HepG2 (cell line): ENCODE results near the gene KCNMA1. TPM values are rescaled to one million over a fixed set of nuclear protein-coding genes. Genes with fewer than 3 reads are reported as not detected.

Source experiments
- ATAC-seq: fragments of 200-7000 bp; cut with Tn5 transposase; 3 replicates; pipeline ENCODE4 v1.9.1; 2020; ENCODE audit warnings: mild to moderate bottlenecking, moderate library complexity
- BruUV-seq: library from RNA; stranded (reverse); fragments of 400-500 nt; replicated peaks from 2 replicates; lab custom pipeline; 2021; lab: Mats Ljungman, UMichigan
- CTCF ChIA-PET: fragments of 300-600 bp; formaldehyde crosslinking; extraction: SDS; loops from one replicate; lab custom pipeline; 2021; ENCODE audit warnings: low total read pairs, inconsistent platforms, low intra/inter-chr PET ratio; lab: Yijun Ruan, JAX
- POLR2A ChIA-PET: fragments of 350-600 bp; sonication (Branson Sonifier 250); formaldehyde crosslinking; loops from one replicate; lab custom pipeline; 2020; ENCODE audit warnings: antibody characterized with exemption, inconsistent platforms; lab: Yijun Ruan, JAX
- DNase-seq: peaks from one replicate; pipeline ENCODE4 v3.0.0-alpha.2; 2015; ENCODE audit warnings: low spot score
- FAIRE-seq: peaks from 3 replicates; lab custom pipeline; 2011; peaks lifted over from hg19 to GRCh38; lab: Jason Lieb, UNC
- H2AFZ ChIP-seq: one replicate; pipeline ENCODE4 v1.6.1; 2011; ENCODE audit warnings: low read length, inconsistent platforms
- H3K27ac ChIP-seq: fragments of 300-600 bp; 3 replicates; pipeline ENCODE4 v1.8.0; 2011; ENCODE audit warnings: mixed run types, mild to moderate bottlenecking, mixed read lengths, low read length, inconsistent platforms; ENCODE audit not compliant: insufficient read depth; ENCODE audit errors: extremely low read length
- H3K27me3 ChIP-seq, 2 experiments: fragments of 200-600 bp in 1 of 2; 2 replicates in 1 of 2; 3 replicates in 1 of 2; pipeline versions ENCODE4 v1.6.0 to v1.8.0; 2011; ENCODE audit warnings: low read length in 2 of 2, mild to moderate bottlenecking in 2 of 2, moderate library complexity in 2 of 2, inconsistent platforms in 1 of 2; ENCODE audit not compliant: insufficient read depth in 2 of 2, control insufficient read depth in 1 of 2
- H3K36me3 ChIP-seq, 2 experiments: fragments of 200-600 bp in 1 of 2; replicated peaks in 1 of 2; 2 replicates in 1 of 2; 3 replicates in 1 of 2; pipeline versions ENCODE4 v1.5.1 to v1.8.0; 2011; ENCODE audit warnings: low read length in 2 of 2, inconsistent platforms in 1 of 2; ENCODE audit not compliant: insufficient read depth in 2 of 2, control insufficient read depth in 1 of 2
- H3K4me1 ChIP-seq: 2 replicates; pipeline ENCODE4 v1.5.1; 2012; ENCODE audit warnings: low read length, inconsistent platforms; ENCODE audit not compliant: insufficient read depth
- H3K4me2 ChIP-seq: 2 replicates; pipeline ENCODE4 v1.6.0; 2011; ENCODE audit warnings: low read depth, low read length, inconsistent platforms
- H3K4me3 ChIP-seq, 3 experiments: fragments of 200-600 bp in 1 of 3; sonication (generic), shearing (Covaris generic) in 1 of 3; replicated peaks in 1 of 3; 2 replicates each; pipeline ENCODE4 v1.5.1; 2011 to 2016; ENCODE audit warnings: low read length in 3 of 3, inconsistent platforms in 2 of 3, low read depth in 2 of 3, mild to moderate bottlenecking in 2 of 3, control low read depth in 1 of 3, mixed read lengths in 1 of 3; ENCODE audit not compliant: insufficient read depth in 1 of 3
- H3K79me2 ChIP-seq: one replicate; pipeline ENCODE4 v1.6.1; 2011; ENCODE audit warnings: low read length, inconsistent platforms; ENCODE audit not compliant: insufficient read depth
- H3K9ac ChIP-seq: 2 replicates; pipeline ENCODE4 v1.6.0; 2011; ENCODE audit warnings: mild to moderate bottlenecking, low read depth, low read length, inconsistent platforms; ENCODE audit not compliant: insufficient read depth
- H3K9me3 ChIP-seq: 2 replicates; pipeline ENCODE4 v1.5.1; 2012; ENCODE audit warnings: mild to moderate bottlenecking, low read length
- H4K20me1 ChIP-seq: 2 replicates; pipeline ENCODE4 v1.6.0; 2011; ENCODE audit warnings: inconsistent platforms, mild to moderate bottlenecking, low read length, moderate library complexity; ENCODE audit not compliant: insufficient read depth
- EHMT2 ChIP-seq: fragments of 200-600 bp; sonication (generic); IDR thresholded peaks from 2 replicates; pipeline ENCODE4 v1.7.0; 2017; ENCODE audit warnings: antibody characterized with exemption, low read depth, low read length, borderline replicate concordance
- GTF2F1 ChIP-seq: fragments of 150-350 bp; IDR thresholded peaks from 2 replicates; pipeline ENCODE4 v1.6.1; 2014; ENCODE audit warnings: low read length
- MAFF ChIP-seq: IDR thresholded peaks from 2 replicates; pipeline ENCODE4 v1.6.1; 2011; ENCODE audit warnings: low read depth, low read length, improper control_type of control experiment
- MAFK ChIP-seq, 2 experiments: IDR thresholded peaks in 1 of 2; conservative IDR thresholded peaks in 1 of 2; 2 replicates each; pipeline ENCODE4 v1.6.1; 2011; ENCODE audit warnings: improper control_type of control experiment in 2 of 2, low read length in 2 of 2
- NFE2L2 ChIP-seq: fragments of 150-350 bp; IDR thresholded peaks from 2 replicates; pipeline ENCODE4 v1.6.1; 2014; ENCODE audit warnings: low read length
- POLR2G ChIP-seq: fragments of 200-400 bp; formaldehyde crosslinking; IDR thresholded peaks from 2 replicates; pipeline ENCODE4 v1.6.1; 2018; ENCODE audit warnings: mild to moderate bottlenecking, low read depth, low read length, moderate library complexity
- RFXAP ChIP-seq: sonication (generic); formaldehyde crosslinking; IDR thresholded peaks from 2 replicates; pipeline ENCODE4 v1.4.0; 2020; ENCODE audit warnings: missing genetic modification reagents, borderline replicate concordance
- SMAD9 ChIP-seq: sonication (generic); formaldehyde crosslinking; IDR thresholded peaks from 2 replicates; pipeline ENCODE4 v1.5.1; 2020; ENCODE audit warnings: mild to moderate bottlenecking, missing genetic modification reagents
- THYN1 ChIP-seq: sonication (generic); formaldehyde crosslinking; IDR thresholded peaks from 2 replicates; pipeline ENCODE4 v1.8.1; 2023; ENCODE audit warnings: low read depth, mild to moderate bottlenecking, moderate library complexity, missing genetic modification reagents, borderline replicate concordance
- ZBTB1 ChIP-seq: sonication (generic); formaldehyde crosslinking; IDR thresholded peaks from 2 replicates; pipeline ENCODE4 v1.4.0; 2020; ENCODE audit warnings: missing genetic modification reagents, borderline replicate concordance
- ZBTB21 ChIP-seq: sonication (generic); formaldehyde crosslinking; IDR thresholded peaks from 2 replicates; pipeline ENCODE4 v1.4.0; 2020; ENCODE audit warnings: missing genetic modification reagents
- ZFP36L1 ChIP-seq: sonication (generic); formaldehyde crosslinking; IDR thresholded peaks from 2 replicates; pipeline ENCODE4 v1.8.0; 2022; ENCODE audit warnings: mild to moderate bottlenecking, missing genetic modification reagents, moderate library complexity
- ZKSCAN8 ChIP-seq: IDR thresholded peaks from 2 replicates; pipeline ENCODE4 v1.6.1; 2016; ENCODE audit warnings: borderline replicate concordance, missing genetic modification reagents, missing compliant biosample characterization
- ZNF3 ChIP-seq: IDR thresholded peaks from 2 replicates; pipeline ENCODE4 v1.7.0; 2017; ENCODE audit warnings: inconsistent platforms
- ZNF431 ChIP-seq: sonication (generic); formaldehyde crosslinking; IDR thresholded peaks from 2 replicates; pipeline ENCODE4 v1.9.0; 2022; ENCODE audit warnings: missing genetic modification reagents, low read depth, mild to moderate bottlenecking, borderline replicate concordance
- ZNF703 ChIP-seq: sonication (generic); formaldehyde crosslinking; IDR thresholded peaks from 2 replicates; pipeline ENCODE4 v1.5.1; 2020; ENCODE audit warnings: missing genetic modification reagents, mild to moderate bottlenecking, moderate library complexity, borderline replicate concordance
- WGBS: methylation state at CpG from one replicate; pipeline ENCODE4 v1.1.6; 2017; ENCODE audit warnings: low lambda C conversion rate; 5-methylcytosine and 5-hydroxymethylcytosine counted together
- in situ Hi-C: cut with HindIII; loops from 2 replicates; pipeline ENCODE4 v1.10.0; 2017; ENCODE audit warnings: low pct_unique_long_range_greater_than_20kb; ENCODE audit not compliant: extremely low pct_ligation_motif_present
- intact Hi-C: fragments of 100-400 bp; cut with micrococcal nuclease; formaldehyde crosslinking; loops from one replicate; pipeline ENCODE4 v1.10.0; 2022; ENCODE audit not compliant: unreplicated experiment
- polyA plus RNA-seq, 8 experiments: library from polyadenylated mRNA; depleted of rRNA in 3 of 8; stranded (reverse) in 7 of 8; unstranded in 1 of 8; fragments of >200 nt; fragmentation: Illumina TruSeq in 4 of 8; extraction: Trizol in 4 of 8; gene quantifications; 2 replicates each; pipeline versions ENCODE4 v1.2.1 to v1.2.3, GENCODE V29; 2011 to 2016; ENCODE audit warnings: low read depth in 4 of 8, missing spikeins in 1 of 8, mixed read lengths in 1 of 8; ENCODE audit not compliant: insufficient read depth in 1 of 8
- total RNA-seq, 5 experiments: library from RNA; depleted of rRNA; stranded (reverse); fragments of >200 nt; fragmentation: Illumina TruSeq; extraction: Trizol; gene quantifications; 2 replicates each; pipeline ENCODE4 v1.2.3, GENCODE V29; 2016; ENCODE audit warnings: low read depth in 1 of 5

KCNMA1 gene
- total and polyA plus RNA-seq, 2 of the 13 experiments (the other 11 are each of a cell fraction or from before 2014, with no cell fraction given), result 0.02 TPM; not detected in 1

DNA sequence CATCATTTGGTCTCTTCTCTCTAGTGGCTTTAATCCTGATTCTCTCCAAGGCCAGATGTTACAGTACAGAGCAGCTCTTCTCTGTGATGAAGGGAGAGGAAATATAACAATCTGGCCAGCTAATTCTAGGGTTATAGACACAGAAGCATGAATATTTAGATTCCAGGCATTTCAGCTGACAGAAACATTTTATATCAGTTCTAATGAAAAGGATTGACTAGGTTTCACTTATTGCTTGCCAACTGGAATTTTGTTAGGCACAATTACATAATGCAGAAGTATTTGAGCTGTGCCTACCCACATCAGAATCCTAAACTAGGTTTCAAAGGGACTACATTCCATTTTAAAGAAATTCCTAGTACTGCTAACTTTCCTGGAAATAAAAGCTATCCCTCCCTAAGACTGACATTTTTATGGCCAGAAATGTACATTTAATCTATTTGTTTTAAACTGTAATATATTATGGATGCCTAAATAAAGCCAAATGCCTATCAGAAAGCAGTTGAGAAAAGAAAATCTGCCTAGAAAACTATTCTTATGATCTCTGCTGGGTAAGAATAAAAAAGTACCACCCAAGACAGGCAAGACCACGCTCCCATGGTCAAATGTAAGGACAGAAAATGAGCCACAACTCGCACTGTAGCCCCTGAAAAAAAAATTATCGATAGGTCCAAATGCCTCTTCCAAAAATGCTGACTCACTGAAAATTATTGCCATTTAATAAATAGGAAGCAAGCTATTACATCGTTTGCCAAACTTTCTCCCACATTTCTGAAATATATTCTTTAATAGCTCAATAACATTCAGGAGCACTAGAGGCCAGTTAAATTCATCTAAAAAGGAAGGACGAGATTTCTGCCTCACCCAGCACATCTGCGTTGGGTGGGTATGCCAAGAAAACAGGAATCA, 498.1 kb downstream of the KCNMA1 start:
- intact Hi-C loops, result no loop called here
- Histone ChIP-seq H3K4me1 (no peaks in the 10 kb centered on the region), H3K4me3 (no peak overlapping the region)
- POLR2A ChIA-PET, result no interaction called here
- DNase-seq, result no peak
- FAIRE-seq, result no peak
- peak; percentile 95 for TF ChIP-seq MAFF
- TF ChIP-seq ZBTB21 (CRISPR knock-in tag), result no peak
- TF ChIP-seq NFE2L2, result peak; percentile 67; the same call in 1 of the 2 replicates
- TF ChIP-seq MAFK (conservative IDR thresholded peaks at IDR 0.05 in 1 of 2, IDR thresholded peaks at IDR 0.05 in 1 of 2; ENCODE audit: low read length in 2 of 2), result peak; percentile 95 to 96
- TF ChIP-seq, all 625 proteins: peak for 3
- BruUV-seq, result no TSS peak
- H3K27me3 ChIP-seq, result peaks cover 1 to 14% of the 10 kb centered on the region in 2 experiments; a peak in 3 of 5 replicates
- in situ Hi-C loops, result no loop called here
- no peak overlapping the region for H3K27ac ChIP-seq
- H4K20me1 ChIP-seq, result no peaks in the 10 kb centered on the region
- no peaks in the 10 kb centered on the region for H3K79me2 ChIP-seq
- H2AFZ ChIP-seq, result no peak overlapping the region
- CTCF ChIA-PET, result no interaction called here
- no peaks in the 10 kb centered on the region for H3K9me3 ChIP-seq
- H3K9ac ChIP-seq, result no peak overlapping the region
- H3K4me2 ChIP-seq, result no peak overlapping the region
- no peak for ATAC-seq
- no peaks in the 10 kb centered on the region for H3K36me3 ChIP-seq
- WGBS, result 17% methylated on average over 6 of the region's 6 CpGs

DNA sequence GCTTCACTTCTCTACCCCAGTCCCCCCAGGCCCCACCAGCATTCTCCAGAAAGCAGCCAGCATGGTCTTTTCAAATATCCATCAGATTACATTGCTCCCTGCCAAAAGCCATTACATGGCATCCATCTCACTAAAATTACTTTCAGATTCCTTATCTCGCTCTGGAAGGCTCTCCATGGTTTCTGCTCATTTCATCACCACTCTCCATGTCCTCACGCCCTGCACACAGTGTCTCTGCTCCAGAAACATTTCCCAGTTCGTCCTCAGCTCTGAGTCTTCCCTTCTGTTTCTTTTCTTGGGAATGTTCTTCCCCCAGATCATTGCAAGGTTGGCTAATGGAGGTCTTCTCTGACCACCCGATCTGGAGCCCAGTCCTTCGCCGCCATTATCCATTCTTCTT, 499.1 kb downstream of the KCNMA1 start:
- Histone ChIP-seq H3K27me3 (peaks cover 1 to 14% of the 10 kb centered on the region in 2 experiments; a peak in 3 of 5 replicates), H3K36me3 (no peaks in the 10 kb centered on the region), H3K4me3 (no peak overlapping the region)
- FAIRE-seq (no peak), ATAC-seq (no peak)
- TF ChIP-seq ZBTB1 (CRISPR knock-in tag) (no peak), ZNF703 (CRISPR knock-in tag) (no peak), ZKSCAN8 (no peak), ZNF431 (CRISPR knock-in tag) (no peak), POLR2G (no peak), EHMT2 (no peak), GTF2F1 (no peak), ZNF3 (CRISPR knock-in tag) (no peak), SMAD9 (CRISPR knock-in tag) (no peak), THYN1 (no peak), RFXAP (CRISPR knock-in tag) (no peak), ZFP36L1 (CRISPR knock-in tag) (no peak)
- TF ChIP-seq, all 625 proteins: peak for 0
- Histone ChIP-seq H3K9me3 (no peaks in the 10 kb centered on the region), H3K9ac (no peak overlapping the region), H3K27ac (no peak overlapping the region), H3K4me2 (no peak overlapping the region), H2AFZ (no peak overlapping the region), H3K4me1 (no peaks in the 10 kb centered on the region), H3K79me2 (no peaks in the 10 kb centered on the region), H4K20me1 (no peaks in the 10 kb centered on the region)
- BruUV-seq, result no TSS peak
- CTCF ChIA-PET, result no interaction called here
- DNase-seq, result no peak
- 3% methylated on average over 6 of the region's 6 CpGs for WGBS
- in situ Hi-C loops (no loop called here), intact Hi-C loops (no loop called here)
- POLR2A ChIA-PET, result no interaction called here
